ENCODE data around the gene API5.
A peak's percentile ranks its signal among the peaks of the same experiment; 100 is the strongest.

The API5 gene

GRCh38 chr11:43270468-43270867 lies 41.3 kb upstream of the API5 start:
- TF ChIP-seq RAD21 (IDR thresholded peaks at IDR 0.05; ENCODE audit: low read depth) (no peak), TCF12 (IDR thresholded peaks at IDR 0.05; ENCODE audit: low read depth) (no peak), USF1 (IDR thresholded peaks at IDR 0.05) (no peak), CEBPB (IDR thresholded peaks at IDR 0.05) (no peak), YY1 (IDR thresholded peaks at IDR 0.05; ENCODE audit: low read depth) (no peak), ZBTB7A (IDR thresholded peaks at IDR 0.05; ENCODE audit: low read depth) (no peak), REST (IDR thresholded peaks at IDR 0.05; ENCODE audit: low read depth) (no peak), FOXM1 (IDR thresholded peaks at IDR 0.05; ENCODE audit: borderline replicate concordance, low read depth) (no peak), NFIC (IDR thresholded peaks at IDR 0.05) (no peak), EGR1 (IDR thresholded peaks at IDR 0.05) (no peak), EP300 (IDR thresholded peaks at IDR 0.05; ENCODE audit: borderline replicate concordance) (no peak), CREB1 (IDR thresholded peaks at IDR 0.05; ENCODE audit: low read depth) (no peak), TAF1 (IDR thresholded peaks at IDR 0.05; ENCODE audit: low read depth) (no peak), TEAD4 (IDR thresholded peaks at IDR 0.05) (no peak)
- TF ChIP-seq, protein P1, sequence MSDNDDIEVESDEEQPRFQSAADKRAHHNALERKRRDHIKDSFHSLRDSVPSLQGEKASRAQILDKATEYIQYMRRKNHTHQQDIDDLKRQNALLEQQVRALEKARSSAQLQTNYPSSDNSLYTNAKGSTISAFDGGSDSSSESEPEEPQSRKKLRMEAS (IDR thresholded peaks at IDR 0.05), result no peak

DNA sequence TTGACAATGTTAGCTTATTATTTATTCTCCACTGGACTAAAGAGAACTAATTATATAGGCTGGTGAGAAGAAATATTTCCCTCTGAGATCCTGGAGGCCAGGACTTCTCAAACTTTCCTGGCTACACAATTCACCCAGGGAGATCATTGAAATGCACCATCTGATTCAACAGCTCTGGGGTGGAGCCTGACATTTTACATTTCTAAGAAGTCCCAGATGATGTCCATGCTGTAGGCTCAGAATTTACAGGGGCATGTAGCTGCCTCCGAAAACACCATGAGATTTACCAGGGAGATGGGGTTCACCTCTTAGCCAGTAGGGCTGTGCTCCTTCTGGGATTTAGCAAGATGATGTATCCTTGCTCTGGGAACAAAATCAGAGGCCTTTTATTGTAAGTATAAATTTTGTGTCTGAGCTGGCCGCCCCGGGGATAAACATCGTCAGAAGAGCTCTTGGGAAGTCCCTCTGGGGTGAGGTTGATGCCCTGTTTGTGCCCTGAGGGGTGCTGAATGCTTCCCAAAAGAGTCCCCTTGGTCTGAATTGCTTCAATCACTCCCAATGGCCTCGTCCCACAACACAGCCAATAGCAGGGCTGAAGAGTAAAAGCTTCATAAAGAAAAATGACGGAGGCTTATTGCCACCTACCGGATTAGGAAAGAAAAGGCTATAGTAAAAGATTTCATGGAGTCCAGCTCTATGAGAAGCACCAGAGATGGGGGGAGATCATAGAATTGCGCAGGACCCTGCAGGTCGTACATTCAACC lies 33.4 kb upstream of the API5 start:
- TF ChIP-seq EGR1 (IDR thresholded peaks at IDR 0.05) (no peak), REST (IDR thresholded peaks at IDR 0.05; ENCODE audit: low read depth) (no peak), RAD21 (IDR thresholded peaks at IDR 0.05; ENCODE audit: low read depth) (peak; percentile 53), CREB1 (IDR thresholded peaks at IDR 0.05; ENCODE audit: low read depth) (no peak), EP300 (IDR thresholded peaks at IDR 0.05; ENCODE audit: borderline replicate concordance) (no peak), YY1 (IDR thresholded peaks at IDR 0.05; ENCODE audit: low read depth) (no peak)

DNA sequence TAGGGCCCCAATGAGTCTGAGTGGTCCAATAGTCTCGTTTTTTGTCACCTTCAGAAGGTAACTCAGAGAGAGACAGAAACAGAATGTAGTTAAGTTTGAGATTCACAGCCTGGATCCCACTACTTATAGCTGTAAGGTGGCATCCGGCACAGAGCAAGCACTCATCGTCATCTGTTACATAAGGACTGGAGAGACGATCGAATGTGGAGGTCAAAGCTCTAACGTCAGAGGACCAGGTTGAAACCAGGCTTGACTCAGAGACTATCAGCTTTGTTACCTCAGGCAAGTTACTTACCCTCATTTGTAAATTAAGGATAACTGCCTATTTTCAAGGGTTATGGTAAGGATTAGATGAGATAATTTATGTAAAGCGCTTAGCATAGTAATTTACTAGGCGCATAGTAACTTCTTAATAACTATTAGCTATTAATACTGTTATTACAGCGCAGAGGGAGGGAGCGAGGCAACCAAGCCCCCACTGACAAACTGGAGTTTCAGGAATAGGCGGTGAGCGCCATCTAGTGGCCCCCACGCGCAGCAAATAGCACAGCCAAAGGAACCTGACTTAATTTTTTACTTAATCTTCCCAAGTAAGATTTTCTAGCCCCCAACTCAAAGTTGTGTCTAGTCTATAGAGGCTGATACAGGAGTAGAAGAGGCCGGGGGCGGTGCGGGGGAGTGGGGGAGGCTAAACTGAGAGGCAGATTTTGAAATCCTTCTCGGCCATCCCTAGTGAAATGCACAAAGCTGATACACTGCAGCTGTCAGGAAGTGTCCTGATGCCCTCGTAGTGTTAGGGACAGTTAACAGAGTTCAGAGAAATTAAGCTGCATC lies 29.0 kb upstream of the API5 start:
- TF ChIP-seq TCF12 (IDR thresholded peaks at IDR 0.05; ENCODE audit: low read depth), result no peak
- TF ChIP-seq CEBPB (IDR thresholded peaks at IDR 0.05), result no peak
- TF ChIP-seq EGR1 (IDR thresholded peaks at IDR 0.05), result no peak
- no peak for TF ChIP-seq TEAD4 (IDR thresholded peaks at IDR 0.05)
- TF ChIP-seq USF1 (IDR thresholded peaks at IDR 0.05), result no peak
- peak; percentile 74 for TF ChIP-seq RAD21 (IDR thresholded peaks at IDR 0.05; ENCODE audit: low read depth)

GRCh38 chr11:43285826-43286225 lies 26.0 kb upstream of the API5 start:
- TF ChIP-seq, protein P1 (IDR thresholded peaks at IDR 0.05), result no peak
- no peak for TF ChIP-seq CEBPB (IDR thresholded peaks at IDR 0.05)
- no peak for TF ChIP-seq EP300 (IDR thresholded peaks at IDR 0.05; ENCODE audit: borderline replicate concordance)

GRCh38 chr11:43289368-43289767 lies 22.4 kb upstream of the API5 start:
- TF ChIP-seq, protein P1 (IDR thresholded peaks at IDR 0.05), result no peak
- TF ChIP-seq EP300 (IDR thresholded peaks at IDR 0.05; ENCODE audit: borderline replicate concordance), result no peak
- no peak for TF ChIP-seq USF1 (IDR thresholded peaks at IDR 0.05)
- no peak for TF ChIP-seq NFIC (IDR thresholded peaks at IDR 0.05)
- TF ChIP-seq TAF1 (IDR thresholded peaks at IDR 0.05; ENCODE audit: low read depth), result no peak
- no peak for TF ChIP-seq REST (IDR thresholded peaks at IDR 0.05; ENCODE audit: low read depth)
- TF ChIP-seq FOXM1 (IDR thresholded peaks at IDR 0.05; ENCODE audit: borderline replicate concordance, low read depth), result no peak
- no peak for TF ChIP-seq CEBPB (IDR thresholded peaks at IDR 0.05)
